NCI-H2107 treated with DMSO at 0.1 percent for 48 hours (cell line): ENCODE data around the gene CXCR3.
"Not testable (repeated sequence)": the region's sequence is repeated elsewhere in the genome, so short reads cannot be mapped to it uniquely, and the experiment has no call there.

Experiments
- DNase-seq: peaks from one replicate; lab custom pipeline; 2025; ENCODE audit not compliant: unreplicated experiment; lab: John Stamatoyannopoulos, UW

Gene CXCR3

DNA sequence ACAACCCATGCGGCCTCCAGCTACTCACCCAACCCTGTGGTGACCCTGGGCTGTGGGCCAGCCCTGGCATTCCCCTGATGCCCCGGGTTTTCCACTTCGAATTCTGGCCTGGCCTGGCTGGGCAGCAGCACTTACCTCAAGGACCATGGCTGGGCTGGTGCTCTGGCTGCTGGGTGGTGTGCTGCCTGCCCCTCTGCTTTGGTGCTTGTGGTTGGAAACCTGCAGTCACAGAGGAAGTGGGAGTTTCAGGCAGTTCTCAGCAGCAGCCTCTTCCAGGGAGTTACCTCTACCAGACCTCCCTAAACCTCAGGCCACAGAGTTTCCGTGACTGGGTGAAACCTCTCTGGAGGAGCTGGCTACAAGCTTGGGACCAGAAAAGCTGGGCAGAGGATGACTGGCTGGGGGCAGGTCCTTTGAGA, at the start of gene CXCR3:
TSS of gene CXCR3 (minus strand) at position 209 of the 419 bp plus-strand sequence. CDS start at position 147, 62 bp downstream.
- no peak for DNase-seq

DNA sequence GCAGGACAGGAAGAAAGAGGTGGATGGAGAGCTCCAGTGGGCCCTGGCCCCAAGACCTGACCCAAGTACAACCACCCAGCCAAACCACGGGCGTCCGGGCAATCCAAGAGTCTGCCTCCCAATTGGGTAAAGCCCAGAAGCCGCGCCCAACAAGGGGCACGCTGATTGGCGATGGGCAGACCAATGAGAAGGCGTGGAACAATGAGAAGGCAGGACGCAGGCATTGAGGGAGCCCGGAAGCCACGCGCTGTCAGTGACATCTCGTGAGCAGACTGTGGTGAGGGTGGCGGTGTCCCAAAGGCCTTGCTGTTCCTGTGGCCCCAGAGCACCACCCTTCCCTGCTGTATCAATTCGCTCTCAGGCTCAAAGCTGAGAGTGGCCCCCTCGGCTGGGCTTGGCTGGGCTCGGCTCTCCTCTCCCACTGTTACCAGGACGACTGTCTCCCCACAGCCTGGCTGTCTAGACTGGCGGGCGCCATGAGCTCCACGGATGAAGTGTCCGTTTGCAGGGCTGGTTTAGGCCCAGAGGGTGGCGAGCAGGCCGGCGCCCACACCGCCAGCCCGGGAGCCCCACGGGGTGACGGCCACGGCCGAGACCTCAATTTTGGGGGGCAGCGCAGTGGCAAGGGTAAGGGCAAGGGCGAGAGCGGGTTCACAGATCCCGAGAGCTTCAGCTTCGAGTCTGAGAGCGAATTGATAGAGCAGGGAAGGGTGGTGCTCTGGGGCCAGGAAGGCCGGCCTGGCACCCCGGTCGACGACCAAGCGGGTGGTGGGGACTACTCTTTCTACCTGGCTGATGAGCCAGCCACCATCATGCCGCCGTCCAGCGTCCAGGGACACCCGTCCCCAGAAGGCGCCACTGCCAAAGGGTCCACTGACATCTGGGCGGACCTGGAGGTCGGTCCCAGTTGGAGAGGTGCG, 49.3 kb upstream of the CXCR3 start, which contains the start of gene LOC101059915:
TSS of gene LOC101059915 (plus strand) at position 219 of the 920 bp plus-strand sequence.
- DNase-seq = no peak

DNA sequence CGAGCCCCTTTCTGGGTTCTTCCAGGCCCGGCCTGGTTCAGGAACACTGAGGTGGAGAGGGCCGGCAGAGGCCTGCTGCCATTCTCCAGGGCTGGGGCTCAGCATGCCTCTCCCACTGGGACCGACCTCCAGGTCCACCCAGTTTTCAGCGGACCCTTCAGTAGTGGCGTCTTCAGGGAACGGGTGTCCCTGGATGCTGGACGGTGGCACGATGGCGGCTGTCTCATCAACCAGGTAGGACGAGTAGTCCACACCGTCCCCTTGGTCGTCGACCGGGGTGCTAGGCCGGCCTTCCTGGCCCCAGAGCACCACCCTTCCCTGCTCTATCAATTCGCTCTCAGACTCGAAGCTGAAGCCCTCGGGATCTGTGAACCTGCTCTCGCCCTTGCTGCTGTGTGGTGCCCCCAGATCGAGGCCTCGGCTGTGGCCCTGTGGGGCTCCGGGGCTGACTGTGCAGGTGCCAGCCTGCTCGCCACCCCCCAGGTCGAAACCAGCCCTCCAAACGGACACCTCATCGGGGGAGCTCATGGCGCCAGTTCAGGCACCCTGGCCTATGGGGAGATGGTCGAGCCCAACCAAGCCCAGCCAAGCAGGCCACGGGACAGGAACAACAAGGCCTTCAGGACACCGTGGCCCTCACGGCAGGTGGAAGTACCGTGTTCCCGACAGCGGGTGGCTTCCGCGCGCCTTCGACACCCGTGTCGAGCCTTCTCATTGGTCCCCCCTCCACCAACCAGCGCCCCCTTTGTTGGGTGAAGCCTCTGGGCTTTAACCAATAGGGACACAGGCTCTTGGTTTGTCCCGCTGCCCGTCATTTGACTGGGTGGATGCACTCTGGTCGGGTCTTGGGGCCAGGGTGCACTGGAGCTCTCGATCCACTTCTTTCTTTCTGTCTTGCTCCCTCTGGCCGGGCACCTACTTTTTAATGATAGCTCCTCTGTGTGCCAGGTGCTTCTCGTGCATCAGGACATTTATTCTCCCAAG, 48.2 kb upstream of the CXCR3 start:
- DNase-seq = no peak

DNA sequence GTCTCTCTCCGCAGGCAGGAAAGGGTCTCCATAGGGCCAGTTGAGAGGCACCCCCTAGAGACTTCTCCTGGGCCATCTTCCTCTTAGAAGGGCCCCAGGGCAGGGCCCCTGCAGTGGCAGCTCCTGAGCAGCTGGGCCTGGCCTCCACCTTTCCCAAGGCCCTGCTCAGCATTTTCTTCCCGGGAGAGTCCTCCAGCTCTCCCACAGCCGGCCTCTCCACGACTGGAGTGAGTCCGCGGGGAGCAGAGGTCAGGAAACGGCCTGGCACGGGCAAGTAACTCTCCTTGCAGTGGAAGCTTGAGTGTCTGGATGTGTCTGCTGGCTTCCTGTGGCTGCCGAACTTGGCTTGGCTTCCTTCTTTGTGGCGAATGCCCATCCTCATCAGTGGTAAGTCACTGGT, 47.4 kb upstream of the CXCR3 start:
- no peak for DNase-seq

- no peak for DNase-seq
Measured at GRCh38 chrX:71664889-71665491, 46.7 kb upstream of the CXCR3 start.

DNA sequence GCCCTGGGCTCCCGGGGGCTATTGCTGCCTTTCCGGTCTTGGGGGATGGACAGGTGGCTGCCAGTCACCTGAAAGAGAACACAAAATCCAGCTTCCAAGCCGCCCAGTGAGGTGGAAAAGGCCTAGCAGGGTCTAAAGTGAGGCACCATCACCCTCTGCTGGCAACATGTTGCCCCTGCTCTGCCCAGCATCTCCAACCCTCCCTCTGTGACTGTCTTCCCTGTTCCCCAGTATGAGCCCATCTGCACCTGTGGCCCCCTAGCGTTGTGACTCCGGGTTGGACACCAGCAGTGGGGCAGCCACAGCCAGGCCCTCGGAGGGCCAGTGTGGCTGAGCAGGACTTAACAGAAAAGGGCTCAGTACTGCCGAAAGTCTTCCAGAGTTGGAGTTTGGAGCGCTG, 45.9 kb upstream of the CXCR3 start:
- not testable (repeated sequence) for DNase-seq

GRCh38 chrX:71663238-71663637, 44.9 kb upstream of the CXCR3 start:
- DNase-seq = not testable (repeated sequence)

GRCh38 chrX:71662654-71663053, 44.3 kb upstream of the CXCR3 start:
- not testable (repeated sequence) for DNase-seq

DNA sequence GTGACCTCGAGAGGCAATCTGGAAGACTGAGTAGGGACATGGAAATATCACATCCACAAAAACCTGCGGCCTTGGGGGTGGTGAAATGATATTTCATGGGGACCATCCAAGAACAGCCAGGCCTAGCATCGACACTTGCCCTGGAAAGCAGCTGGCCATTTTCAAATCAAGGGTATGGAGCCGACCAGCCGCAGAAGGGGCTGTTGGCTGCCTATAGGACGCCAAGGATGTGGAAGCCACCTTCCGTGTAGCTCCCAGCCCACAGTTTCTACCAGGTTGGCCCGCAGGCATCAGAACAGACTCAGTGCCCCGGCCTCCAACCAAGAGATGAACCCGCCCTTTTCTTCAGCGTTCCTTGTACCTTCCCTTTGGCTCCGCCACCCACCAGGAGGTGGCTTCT, 43.6 kb upstream of the CXCR3 start:
- no peak for DNase-seq

DNA sequence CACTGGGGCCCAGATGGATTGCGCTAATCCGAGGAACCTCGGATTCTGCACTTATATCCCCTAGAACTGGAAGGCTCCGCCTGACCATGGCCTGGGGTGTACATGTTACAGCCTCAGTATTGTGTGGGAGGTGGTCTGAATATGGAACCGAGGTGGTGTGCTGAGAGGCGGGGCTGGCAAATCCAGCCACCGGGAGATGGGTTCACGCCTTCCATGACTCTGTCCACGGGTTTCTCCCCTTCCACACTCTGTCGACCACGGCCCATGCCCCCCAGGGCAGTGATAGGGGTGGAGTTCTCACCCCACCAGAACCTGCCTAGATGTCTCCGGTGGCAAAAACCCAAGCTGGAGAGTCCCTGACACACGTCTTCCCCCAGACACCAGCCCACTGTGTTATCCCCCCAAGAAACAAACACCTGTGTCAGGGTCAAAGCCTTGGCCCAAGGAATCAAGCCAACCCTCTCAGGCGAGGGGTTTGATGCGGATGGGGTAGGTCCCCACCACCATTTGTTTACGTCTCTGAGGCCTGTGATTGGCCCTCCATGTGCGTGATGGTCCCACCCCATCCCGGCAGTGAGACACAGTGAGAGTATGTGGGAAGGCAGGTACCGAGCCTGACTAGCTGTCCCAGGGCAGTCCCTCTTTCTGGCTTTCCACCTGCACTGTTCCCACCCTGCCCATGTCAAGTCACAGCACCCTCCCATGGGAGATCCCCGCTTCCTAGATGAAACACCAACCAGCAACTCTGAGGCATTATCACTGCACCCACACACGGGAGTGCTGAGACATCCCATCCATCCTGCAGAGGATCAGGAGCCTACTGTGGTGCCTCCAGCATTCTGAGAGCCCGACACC, 42.5 kb upstream of the CXCR3 start:
- DNase-seq = no peak

- DNase-seq = no peak
Measured at GRCh38 chrX:71659959-71660358, 41.6 kb upstream of the CXCR3 start.

- no peak for DNase-seq
Measured at GRCh38 chrX:71659342-71659741, 41.0 kb upstream of the CXCR3 start.

DNA sequence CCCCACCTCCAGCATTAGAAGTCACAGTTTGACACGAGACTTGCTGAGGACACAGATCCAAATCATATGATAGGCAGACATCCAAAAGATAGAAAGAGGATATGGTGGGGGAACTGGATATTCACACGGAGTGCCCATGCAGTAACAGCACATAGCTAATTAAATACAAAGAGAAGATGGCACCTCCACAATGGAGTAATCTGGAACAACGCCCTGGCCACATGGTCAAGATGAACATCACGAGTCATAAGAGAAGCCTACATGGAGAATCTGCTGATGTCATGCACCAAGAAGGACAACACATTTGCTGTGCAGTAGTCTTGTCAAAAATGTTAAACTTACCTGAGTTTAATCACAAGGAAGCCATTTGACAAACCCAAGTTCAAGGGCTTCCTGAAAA, 39.0 kb upstream of the CXCR3 start:
- DNase-seq = no peak

GRCh38 chrX:71653344-71653743, 35.0 kb upstream of the CXCR3 start:
- DNase-seq = no peak

- peak; percentile 51 for DNase-seq
Measured at GRCh38 chrX:71652405-71652804, 34.1 kb upstream of the CXCR3 start.

GRCh38 chrX:71650333-71650969, 32.1 kb upstream of the CXCR3 start:
- peak; percentile 9 for DNase-seq

DNA sequence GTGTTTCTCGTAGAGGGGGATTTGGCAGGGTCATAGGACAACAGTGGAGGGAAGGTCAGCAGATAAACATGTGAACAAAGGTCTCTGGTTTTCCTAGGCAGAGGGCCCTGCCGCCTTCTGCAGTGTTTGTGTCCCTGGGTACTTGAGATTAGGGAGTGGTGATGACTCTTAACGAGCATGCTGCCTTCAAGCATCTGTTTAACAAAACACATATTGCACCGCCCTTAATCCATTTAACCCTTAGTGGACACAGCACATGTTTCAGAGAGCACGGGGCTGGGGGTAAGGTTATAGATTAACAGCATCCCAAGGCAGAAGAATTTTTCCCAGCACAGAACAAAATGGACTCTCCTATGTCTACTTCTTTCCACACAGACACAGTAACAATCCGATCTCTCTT, 26.1 kb upstream of the CXCR3 start:
- not testable (repeated sequence) for DNase-seq

DNA sequence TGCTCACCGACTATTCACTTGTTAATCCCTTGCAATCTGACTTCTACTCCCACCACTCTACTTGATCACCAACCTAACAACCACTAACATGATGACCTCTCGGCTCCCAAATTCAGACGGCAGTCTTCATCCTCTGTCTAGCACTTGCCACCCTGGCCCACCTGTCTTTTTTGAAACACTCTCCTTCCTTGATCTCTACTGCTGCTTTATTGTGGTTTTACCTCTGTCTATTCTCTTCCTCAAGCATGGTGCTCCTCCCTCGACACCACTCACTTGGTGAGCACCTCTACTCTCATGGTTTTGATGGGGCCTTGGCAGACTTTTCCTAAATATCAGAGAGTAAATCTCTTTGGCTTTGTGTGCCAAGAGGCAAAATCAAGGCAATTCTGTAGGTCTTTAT, 21.7 kb upstream of the CXCR3 start:
- DNase-seq = no peak

DNA sequence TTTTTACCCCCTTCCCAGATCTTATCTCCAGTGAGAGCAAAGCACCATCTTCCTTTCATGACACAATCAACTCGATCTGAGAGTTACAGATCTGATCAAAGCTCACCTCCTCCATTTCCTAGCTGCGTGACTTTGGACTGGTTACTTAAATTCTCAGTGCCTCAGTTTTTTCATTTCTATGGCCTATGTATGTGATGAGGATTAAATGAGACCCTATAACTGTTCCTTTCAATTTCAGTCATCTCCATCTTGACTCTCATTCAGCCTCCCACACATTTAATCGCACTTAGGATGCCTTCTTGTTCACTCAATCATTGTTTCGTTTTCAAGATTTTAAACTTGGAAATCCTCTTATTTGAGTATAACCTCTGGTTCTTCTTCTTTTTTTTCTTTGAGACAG, 20.1 kb upstream of the CXCR3 start:
- no peak for DNase-seq

DNA sequence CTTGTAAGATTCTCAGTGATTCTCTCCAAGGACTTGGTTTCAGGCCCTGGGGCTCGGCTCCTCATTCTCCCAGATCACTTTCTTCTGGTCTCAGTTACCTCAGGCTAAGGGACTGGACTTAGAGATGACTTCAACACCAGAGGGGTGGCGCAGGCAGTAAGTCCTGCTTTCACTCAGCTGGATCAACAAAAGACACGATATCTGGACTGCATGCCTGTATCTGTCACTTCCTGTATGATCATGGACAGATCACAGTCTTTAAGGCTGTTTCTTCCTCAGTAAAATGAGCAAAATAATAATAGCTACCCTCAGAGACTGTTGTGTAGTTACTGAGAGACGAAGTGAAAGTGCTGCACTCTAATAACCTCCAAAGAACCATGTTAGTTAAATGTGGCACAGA, 19.5 kb upstream of the CXCR3 start:
- DNase-seq = no peak
